ENCODE data around the gene TECTA.

TECTA gene

GRCh38 chr11:121099364-121099763, 1.7 kb upstream of the TECTA start:
- Histone ChIP-seq H3K27me3 (ENCODE audit: low read depth, low read length) (no peaks in the 10 kb centered on the region), H3K9me3 (ENCODE audit: control insufficient read depth in 1 of 2, low read length in 2 of 2) (no peaks in the 10 kb centered on the region), H3K27ac (ENCODE audit: low read length) (no peak overlapping the region), H3K4me1 (ENCODE audit: control insufficient read depth in 1 of 2, insufficient read depth in 2 of 2, low read length in 2 of 2) (peaks cover 0 to 2% of the 10 kb centered on the region in 2 donors), H3K36me3 (ENCODE audit: control insufficient read depth in 1 of 2, insufficient read depth in 2 of 2, low read length in 2 of 2) (no peaks in the 10 kb centered on the region), H3K4me3 (ENCODE audit: low read depth in 1 of 2, low read length in 2 of 2) (no peak overlapping the region)

DNA sequence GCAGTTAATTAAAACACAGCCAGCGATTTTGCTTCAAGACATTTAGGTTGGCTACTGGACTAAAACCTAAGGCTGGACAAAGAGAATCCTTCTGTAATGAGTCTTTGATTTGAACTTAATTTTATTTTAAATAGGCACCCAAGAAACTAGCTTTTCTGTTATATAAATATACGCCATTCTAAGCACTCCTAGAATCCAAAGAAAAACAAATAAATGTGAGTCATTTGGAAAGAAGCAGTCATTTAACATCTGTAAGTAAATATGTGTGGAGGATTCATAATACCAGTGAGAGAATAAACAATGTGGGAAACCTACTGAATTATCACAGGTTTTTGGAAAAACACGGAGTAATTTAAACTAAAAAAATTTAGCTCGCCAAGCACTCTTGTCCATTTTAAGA, 1.2 kb upstream of the TECTA start:
- H3K4me1 ChIP-seq (ENCODE audit: control insufficient read depth in 1 of 2, insufficient read depth in 2 of 2, low read length in 2 of 2) = peaks cover 0 to 5% of the 10 kb centered on the region in 2 donors
- no peaks in the 10 kb centered on the region for H3K9me3 ChIP-seq (ENCODE audit: control insufficient read depth in 1 of 2, low read length in 2 of 2)
- no peaks in the 10 kb centered on the region for H3K27me3 ChIP-seq (ENCODE audit: low read depth, low read length)
- H3K27ac ChIP-seq (ENCODE audit: low read length) = no peak overlapping the region
- H3K36me3 ChIP-seq (ENCODE audit: control insufficient read depth in 1 of 2, insufficient read depth in 2 of 2, low read length in 2 of 2) = no peaks in the 10 kb centered on the region
- no peak overlapping the region for H3K4me3 ChIP-seq (ENCODE audit: low read depth in 1 of 2, low read length in 2 of 2)

- no peak overlapping the region for H3K4me3 ChIP-seq (ENCODE audit: low read depth in 1 of 2, low read length in 2 of 2)
- H3K36me3 ChIP-seq (ENCODE audit: control insufficient read depth in 1 of 2, insufficient read depth in 2 of 2, low read length in 2 of 2) = no peaks in the 10 kb centered on the region
- H3K4me1 ChIP-seq (ENCODE audit: control insufficient read depth in 1 of 2, insufficient read depth in 2 of 2, low read length in 2 of 2) = peaks cover 0 to 15% of the 10 kb centered on the region in 2 donors
- H3K9me3 ChIP-seq (ENCODE audit: control insufficient read depth in 1 of 2, low read length in 2 of 2) = no peaks in the 10 kb centered on the region
- H3K27ac ChIP-seq (ENCODE audit: low read length) = no peak overlapping the region
- H3K27me3 ChIP-seq (ENCODE audit: low read depth, low read length) = no peaks in the 10 kb centered on the region
Observed at GRCh38 chr11:121104312-121104762, 3.3 kb downstream of the TECTA start.

GRCh38 chr11:121105063-121105480, 4.0 kb downstream of the TECTA start:
- Histone ChIP-seq H3K36me3 (ENCODE audit: control insufficient read depth in 1 of 2, insufficient read depth in 2 of 2, low read length in 2 of 2) (no peaks in the 10 kb centered on the region), H3K27me3 (ENCODE audit: low read depth, low read length) (no peaks in the 10 kb centered on the region), H3K27ac (ENCODE audit: low read length) (no peak overlapping the region), H3K4me3 (ENCODE audit: low read depth in 1 of 2, low read length in 2 of 2) (no peak overlapping the region), H3K9me3 (ENCODE audit: control insufficient read depth in 1 of 2, low read length in 2 of 2) (no peaks in the 10 kb centered on the region), H3K4me1 (ENCODE audit: control insufficient read depth in 1 of 2, insufficient read depth in 2 of 2, low read length in 2 of 2) (peaks cover 0 to 15% of the 10 kb centered on the region in 2 donors)

DNA sequence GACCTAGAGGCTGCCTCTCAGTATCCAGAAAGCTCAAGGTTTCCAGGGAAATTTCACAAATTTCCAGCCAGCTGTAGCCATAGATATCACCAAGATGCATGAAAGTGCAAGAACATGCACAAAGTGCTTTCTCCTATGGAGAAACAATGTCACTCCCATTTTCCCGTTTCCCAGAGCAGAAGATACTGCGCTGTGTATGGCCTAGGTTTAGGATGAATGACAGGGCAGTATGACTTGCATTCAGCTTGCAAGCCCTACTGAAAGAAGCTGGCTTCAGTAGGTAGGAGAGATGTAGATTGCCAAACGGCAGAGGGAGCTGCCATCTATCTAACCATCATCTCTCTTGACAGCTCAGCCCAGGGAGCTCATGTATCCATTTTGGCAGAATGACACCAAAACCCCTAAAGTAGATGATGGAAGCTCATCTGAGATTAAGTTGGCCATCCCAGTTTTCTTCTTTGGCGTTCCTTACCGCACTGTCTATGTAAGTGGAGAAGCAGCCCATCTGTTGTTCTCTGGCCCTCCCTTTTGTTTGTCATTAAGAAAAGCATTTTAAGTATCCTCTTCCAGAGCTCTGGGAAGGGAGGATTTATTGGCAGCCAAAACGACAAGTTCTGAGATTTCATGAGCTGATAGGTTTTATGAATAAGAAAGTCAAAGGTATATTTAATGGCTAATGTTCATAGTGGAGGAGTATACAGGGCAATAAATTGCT, 4.6 kb downstream of the TECTA start:
- Histone ChIP-seq H3K36me3 (ENCODE audit: control insufficient read depth in 1 of 2, insufficient read depth in 2 of 2, low read length in 2 of 2) (no peaks in the 10 kb centered on the region), H3K27ac (ENCODE audit: low read length) (no peak overlapping the region), H3K4me1 (ENCODE audit: control insufficient read depth in 1 of 2, insufficient read depth in 2 of 2, low read length in 2 of 2) (peaks cover 0 to 15% of the 10 kb centered on the region in 2 donors), H3K27me3 (ENCODE audit: low read depth, low read length) (no peaks in the 10 kb centered on the region), H3K4me3 (ENCODE audit: low read depth in 1 of 2, low read length in 2 of 2) (no peak overlapping the region), H3K9me3 (ENCODE audit: control insufficient read depth in 1 of 2, low read length in 2 of 2) (no peaks in the 10 kb centered on the region)

- H3K4me3 ChIP-seq (ENCODE audit: low read depth in 1 of 2, low read length in 2 of 2) = no peak overlapping the region
- no peaks in the 10 kb centered on the region for H3K36me3 ChIP-seq (ENCODE audit: control insufficient read depth in 1 of 2, insufficient read depth in 2 of 2, low read length in 2 of 2)
- no peak overlapping the region for H3K27ac ChIP-seq (ENCODE audit: low read length)
- H3K4me1 ChIP-seq (ENCODE audit: control insufficient read depth in 1 of 2, insufficient read depth in 2 of 2, low read length in 2 of 2) = peaks cover 0 to 15% of the 10 kb centered on the region in 2 donors
- H3K27me3 ChIP-seq (ENCODE audit: low read depth, low read length) = no peaks in the 10 kb centered on the region
- no peaks in the 10 kb centered on the region for H3K9me3 ChIP-seq (ENCODE audit: control insufficient read depth in 1 of 2, low read length in 2 of 2)
Observed at GRCh38 chr11:121106812-121107211, 5.8 kb downstream of the TECTA start.

GRCh38 chr11:121108413-121108812, 7.4 kb downstream of the TECTA start:
- no peaks in the 10 kb centered on the region for H3K36me3 ChIP-seq (ENCODE audit: control insufficient read depth in 1 of 2, insufficient read depth in 2 of 2, low read length in 2 of 2)
- H3K9me3 ChIP-seq (ENCODE audit: control insufficient read depth in 1 of 2, low read length in 2 of 2) = no peaks in the 10 kb centered on the region
- H3K27ac ChIP-seq (ENCODE audit: low read length) = no peak overlapping the region
- H3K27me3 ChIP-seq (ENCODE audit: low read depth, low read length) = no peaks in the 10 kb centered on the region
- no peak overlapping the region for H3K4me3 ChIP-seq (ENCODE audit: low read depth in 1 of 2, low read length in 2 of 2)
- peaks cover 0 to 15% of the 10 kb centered on the region in 2 donors for H3K4me1 ChIP-seq (ENCODE audit: control insufficient read depth in 1 of 2, insufficient read depth in 2 of 2, low read length in 2 of 2)

DNA sequence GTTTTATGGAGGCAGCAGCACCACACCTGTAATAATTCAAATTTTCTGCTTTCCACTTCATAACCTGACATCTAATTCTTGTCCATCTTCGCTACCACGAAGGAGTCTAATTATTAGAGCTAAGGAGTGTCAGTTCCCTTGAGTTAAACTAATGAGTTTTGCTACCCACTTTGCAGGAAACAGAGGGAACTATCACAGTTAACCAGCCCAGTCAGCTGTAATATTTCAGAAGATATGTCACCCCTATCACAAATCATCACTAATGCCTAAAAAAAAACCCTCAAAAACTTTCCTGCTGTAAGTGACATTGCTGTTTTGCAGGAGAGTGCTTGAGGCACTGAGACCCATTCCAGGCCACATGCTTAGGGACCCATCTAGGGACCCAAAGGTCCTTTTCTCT, 8.4 kb downstream of the TECTA start:
- no peaks in the 10 kb centered on the region for H3K27me3 ChIP-seq (ENCODE audit: low read depth, low read length)
- peaks cover 0 to 12% of the 10 kb centered on the region in 2 donors for H3K4me1 ChIP-seq (ENCODE audit: control insufficient read depth in 1 of 2, insufficient read depth in 2 of 2, low read length in 2 of 2)
- H3K4me3 ChIP-seq (ENCODE audit: low read depth in 1 of 2, low read length in 2 of 2) = no peak overlapping the region
- no peak overlapping the region for H3K27ac ChIP-seq (ENCODE audit: low read length)
- H3K36me3 ChIP-seq (ENCODE audit: control insufficient read depth in 1 of 2, insufficient read depth in 2 of 2, low read length in 2 of 2) = no peaks in the 10 kb centered on the region
- no peaks in the 10 kb centered on the region for H3K9me3 ChIP-seq (ENCODE audit: control insufficient read depth in 1 of 2, low read length in 2 of 2)

GRCh38 chr11:121109916-121110586, 9.0 kb downstream of the TECTA start:
- Histone ChIP-seq H3K4me3 (ENCODE audit: low read depth in 1 of 2, low read length in 2 of 2) (no peak overlapping the region), H3K27me3 (ENCODE audit: low read depth, low read length) (no peaks in the 10 kb centered on the region), H3K9me3 (ENCODE audit: control insufficient read depth in 1 of 2, low read length in 2 of 2) (no peaks in the 10 kb centered on the region), H3K27ac (ENCODE audit: low read length) (no peak overlapping the region), H3K36me3 (ENCODE audit: control insufficient read depth in 1 of 2, insufficient read depth in 2 of 2, low read length in 2 of 2) (no peaks in the 10 kb centered on the region), H3K4me1 (ENCODE audit: control insufficient read depth in 1 of 2, insufficient read depth in 2 of 2, low read length in 2 of 2) (peaks cover 0 to 9% of the 10 kb centered on the region in 2 donors)

DNA sequence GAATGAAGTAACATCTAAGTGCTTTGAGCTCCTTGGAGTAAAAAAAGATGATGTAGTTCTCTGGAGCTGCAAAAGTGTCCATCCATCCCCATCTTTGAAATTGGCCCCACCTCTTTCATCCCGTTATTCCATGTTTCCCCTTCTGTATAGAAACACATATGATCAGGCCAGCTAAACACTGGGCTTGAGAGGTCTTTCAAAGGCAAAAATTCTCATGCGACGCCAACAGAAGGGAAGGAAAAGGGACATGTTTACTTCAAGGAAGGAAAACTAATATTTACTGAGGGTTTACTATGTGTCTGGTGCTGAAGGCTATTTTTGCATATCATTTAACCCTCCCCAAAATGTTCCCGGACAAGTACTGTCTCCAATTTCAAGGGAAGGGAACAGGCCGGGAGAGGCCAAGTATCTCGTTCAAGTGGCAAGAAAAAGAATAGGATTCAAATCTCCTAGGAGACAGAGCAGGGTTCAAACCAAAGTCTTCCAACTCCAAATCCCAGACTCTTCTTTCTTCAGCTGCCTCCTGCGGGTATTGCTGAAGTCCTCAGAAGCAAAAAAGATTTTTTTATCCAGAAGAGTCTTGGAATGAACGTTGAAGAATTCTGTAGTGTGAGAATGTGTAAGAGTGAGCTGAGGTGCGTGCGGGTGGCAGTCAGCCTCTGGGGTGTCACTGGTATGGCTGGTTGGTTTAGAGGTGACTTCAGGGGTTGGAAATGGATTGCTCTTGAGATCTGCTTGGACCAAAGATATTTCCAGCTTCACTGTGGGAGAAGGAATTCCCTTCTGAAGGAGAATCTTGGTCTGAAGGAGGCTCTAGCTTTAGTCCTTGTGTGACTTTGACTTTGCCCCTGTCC, 10.1 kb downstream of the TECTA start:
- H3K27me3 ChIP-seq (ENCODE audit: low read depth, low read length) = no peaks in the 10 kb centered on the region
- H3K4me1 ChIP-seq (ENCODE audit: control insufficient read depth in 1 of 2, insufficient read depth in 2 of 2, low read length in 2 of 2) = no peaks in the 10 kb centered on the region
- H3K4me3 ChIP-seq (ENCODE audit: low read depth in 1 of 2, low read length in 2 of 2) = no peak overlapping the region
- H3K36me3 ChIP-seq (ENCODE audit: control insufficient read depth in 1 of 2, insufficient read depth in 2 of 2, low read length in 2 of 2) = no peaks in the 10 kb centered on the region
- H3K27ac ChIP-seq (ENCODE audit: low read length) = no peak overlapping the region
- no peaks in the 10 kb centered on the region for H3K9me3 ChIP-seq (ENCODE audit: control insufficient read depth in 1 of 2, low read length in 2 of 2)

Data from muscle layer of duodenum (tissue), 2 donors.